ENCODE results near the gene TMEM106C. TPM values are rescaled to one million over a fixed set of nuclear protein-coding genes. Genes with fewer than 3 reads are reported as not detected.

Gene TMEM106C
- polyA plus RNA-seq, 1 donor from 2014 or later, result 290 TPM

DNA sequence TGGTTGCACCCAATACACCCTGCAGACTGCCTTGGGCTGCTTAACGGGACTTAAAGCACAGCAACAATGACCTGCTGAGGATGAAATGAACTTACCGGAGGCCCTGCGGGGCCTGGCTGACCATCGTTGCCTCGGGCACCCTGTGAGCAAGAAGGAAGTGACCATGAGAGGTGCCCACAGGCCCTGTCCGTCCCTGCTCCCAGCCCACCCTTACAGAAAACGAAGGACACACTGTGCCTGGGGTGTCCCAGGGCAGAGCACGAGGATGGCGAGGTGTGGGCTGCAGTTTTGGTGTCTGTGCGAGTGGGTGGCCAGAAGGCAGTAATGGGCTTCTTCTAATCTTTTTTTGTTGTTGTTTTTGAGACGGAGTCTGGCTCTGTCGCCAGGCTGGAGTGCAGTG, 26.3 kb downstream of the TMEM106C start:
- no peaks in the 10 kb centered on the region for H3K9me3 ChIP-seq (ENCODE audit: low read length)
- H3K4me3 ChIP-seq (ENCODE audit: low read length), result no peak overlapping the region
- H3K9me2 ChIP-seq (ENCODE audit: insufficient read depth, low read length), result no peaks in the 10 kb centered on the region
- H3K79me2 ChIP-seq (replicated peaks; ENCODE audit: insufficient read depth, low read length), result no peaks in the 10 kb centered on the region
- H3F3A ChIP-seq (ENCODE audit: insufficient read depth, low read length, poor library complexity, severe bottlenecking), result no peaks in the 10 kb centered on the region
- no peak overlapping the region for H3K9ac ChIP-seq (ENCODE audit: low read length)
- H3K4me2 ChIP-seq (ENCODE audit: low read length), result no peak overlapping the region
- H4K20me1 ChIP-seq (ENCODE audit: insufficient read depth), result no peaks in the 10 kb centered on the region
- no peak for TF ChIP-seq POLR2AphosphoS5 (IDR thresholded peaks at IDR 0.05)
- no peak for TF ChIP-seq TAF1 (IDR thresholded peaks at IDR 0.05; ENCODE audit: low read depth)
- TF ChIP-seq EP300 (conservative IDR thresholded peaks at IDR 0.05; ENCODE audit: poor library complexity, severe bottlenecking), result no peak
- no peak for TF ChIP-seq MXI1 (conservative IDR thresholded peaks at IDR 0.05; ENCODE audit: poor library complexity, severe bottlenecking)
- TF ChIP-seq RAD21 (conservative IDR thresholded peaks at IDR 0.05), result no peak
- TF ChIP-seq SMC3 (conservative IDR thresholded peaks at IDR 0.05; ENCODE audit: poor library complexity), result no peak
- TF ChIP-seq, protein P1, sequence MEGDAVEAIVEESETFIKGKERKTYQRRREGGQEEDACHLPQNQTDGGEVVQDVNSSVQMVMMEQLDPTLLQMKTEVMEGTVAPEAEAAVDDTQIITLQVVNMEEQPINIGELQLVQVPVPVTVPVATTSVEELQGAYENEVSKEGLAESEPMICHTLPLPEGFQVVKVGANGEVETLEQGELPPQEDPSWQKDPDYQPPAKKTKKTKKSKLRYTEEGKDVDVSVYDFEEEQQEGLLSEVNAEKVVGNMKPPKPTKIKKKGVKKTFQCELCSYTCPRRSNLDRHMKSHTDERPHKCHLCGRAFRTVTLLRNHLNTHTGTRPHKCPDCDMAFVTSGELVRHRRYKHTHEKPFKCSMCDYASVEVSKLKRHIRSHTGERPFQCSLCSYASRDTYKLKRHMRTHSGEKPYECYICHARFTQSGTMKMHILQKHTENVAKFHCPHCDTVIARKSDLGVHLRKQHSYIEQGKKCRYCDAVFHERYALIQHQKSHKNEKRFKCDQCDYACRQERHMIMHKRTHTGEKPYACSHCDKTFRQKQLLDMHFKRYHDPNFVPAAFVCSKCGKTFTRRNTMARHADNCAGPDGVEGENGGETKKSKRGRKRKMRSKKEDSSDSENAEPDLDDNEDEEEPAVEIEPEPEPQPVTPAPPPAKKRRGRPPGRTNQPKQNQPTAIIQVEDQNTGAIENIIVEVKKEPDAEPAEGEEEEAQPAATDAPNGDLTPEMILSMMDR (IDR thresholded peaks at IDR 0.05; ENCODE audit: poor library complexity, severe bottlenecking), result no peak
- TF ChIP-seq, protein P2, sequence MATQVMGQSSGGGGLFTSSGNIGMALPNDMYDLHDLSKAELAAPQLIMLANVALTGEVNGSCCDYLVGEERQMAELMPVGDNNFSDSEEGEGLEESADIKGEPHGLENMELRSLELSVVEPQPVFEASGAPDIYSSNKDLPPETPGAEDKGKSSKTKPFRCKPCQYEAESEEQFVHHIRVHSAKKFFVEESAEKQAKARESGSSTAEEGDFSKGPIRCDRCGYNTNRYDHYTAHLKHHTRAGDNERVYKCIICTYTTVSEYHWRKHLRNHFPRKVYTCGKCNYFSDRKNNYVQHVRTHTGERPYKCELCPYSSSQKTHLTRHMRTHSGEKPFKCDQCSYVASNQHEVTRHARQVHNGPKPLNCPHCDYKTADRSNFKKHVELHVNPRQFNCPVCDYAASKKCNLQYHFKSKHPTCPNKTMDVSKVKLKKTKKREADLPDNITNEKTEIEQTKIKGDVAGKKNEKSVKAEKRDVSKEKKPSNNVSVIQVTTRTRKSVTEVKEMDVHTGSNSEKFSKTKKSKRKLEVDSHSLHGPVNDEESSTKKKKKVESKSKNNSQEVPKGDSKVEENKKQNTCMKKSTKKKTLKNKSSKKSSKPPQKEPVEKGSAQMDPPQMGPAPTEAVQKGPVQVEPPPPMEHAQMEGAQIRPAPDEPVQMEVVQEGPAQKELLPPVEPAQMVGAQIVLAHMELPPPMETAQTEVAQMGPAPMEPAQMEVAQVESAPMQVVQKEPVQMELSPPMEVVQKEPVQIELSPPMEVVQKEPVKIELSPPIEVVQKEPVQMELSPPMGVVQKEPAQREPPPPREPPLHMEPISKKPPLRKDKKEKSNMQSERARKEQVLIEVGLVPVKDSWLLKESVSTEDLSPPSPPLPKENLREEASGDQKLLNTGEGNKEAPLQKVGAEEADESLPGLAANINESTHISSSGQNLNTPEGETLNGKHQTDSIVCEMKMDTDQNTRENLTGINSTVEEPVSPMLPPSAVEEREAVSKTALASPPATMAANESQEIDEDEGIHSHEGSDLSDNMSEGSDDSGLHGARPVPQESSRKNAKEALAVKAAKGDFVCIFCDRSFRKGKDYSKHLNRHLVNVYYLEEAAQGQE (IDR thresholded peaks at IDR 0.05; ENCODE audit: borderline replicate concordance), result no peak
- no peak for TF ChIP-seq EZH2 (IDR thresholded peaks at IDR 0.05; ENCODE audit: borderline replicate concordance, insufficient read depth, low read length, poor library complexity, severe bottlenecking)
- no peaks in the 10 kb centered on the region for H3K36me3 ChIP-seq (ENCODE audit: insufficient read depth, low read length)
- no peak overlapping the region for H2AFZ ChIP-seq (ENCODE audit: low read depth, low read length)
- H3K27ac ChIP-seq (ENCODE audit: low read length), result no peak overlapping the region
- no peaks in the 10 kb centered on the region for H3K27me3 ChIP-seq (ENCODE audit: insufficient read depth, low read depth, low read length)

DNA sequence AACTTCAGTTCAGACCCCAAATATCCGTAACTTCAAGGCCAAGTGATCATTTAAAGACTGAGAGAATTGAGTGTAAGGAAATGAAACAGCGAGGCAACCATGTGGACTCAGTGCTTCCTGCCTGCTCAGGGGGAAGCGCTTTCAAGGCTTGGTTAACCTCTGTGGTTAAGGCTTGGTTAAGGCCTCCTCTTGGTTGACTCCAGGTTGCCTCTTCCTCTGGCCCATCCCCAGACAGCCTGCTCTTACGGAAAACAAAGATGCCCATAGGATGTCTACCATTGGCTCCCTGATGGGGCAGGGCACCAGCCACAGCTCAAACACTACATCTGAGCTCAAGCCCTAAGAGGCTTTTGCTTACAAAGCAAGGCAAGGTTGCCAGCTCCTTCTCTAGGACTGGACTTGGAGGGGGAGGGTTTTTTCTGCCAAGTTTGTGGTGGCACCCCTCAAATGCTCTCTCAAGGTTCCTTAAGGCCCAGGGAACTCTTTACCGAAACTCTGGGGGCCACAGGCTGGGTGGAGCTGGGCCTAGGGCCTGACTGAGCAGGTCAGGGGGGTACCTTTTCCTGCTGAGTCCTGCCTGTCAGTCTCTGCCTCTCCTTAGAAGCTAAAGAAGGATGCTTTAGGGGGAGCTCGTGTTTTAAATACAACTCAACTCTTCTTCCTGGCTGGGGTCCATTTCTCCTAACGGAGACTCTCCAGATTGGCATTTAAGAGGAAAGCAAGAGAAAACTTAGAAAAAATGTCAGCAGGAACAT, 27.1 kb downstream of the TMEM106C start:
- H3F3A ChIP-seq (ENCODE audit: insufficient read depth, low read length, poor library complexity, severe bottlenecking), result no peaks in the 10 kb centered on the region
- TF ChIP-seq EZH2 (IDR thresholded peaks at IDR 0.05; ENCODE audit: borderline replicate concordance, insufficient read depth, low read length, poor library complexity, severe bottlenecking) (no peak), EP300 (conservative IDR thresholded peaks at IDR 0.05; ENCODE audit: poor library complexity, severe bottlenecking) (no peak), MXI1 (conservative IDR thresholded peaks at IDR 0.05; ENCODE audit: poor library complexity, severe bottlenecking) (no peak), SMC3 (conservative IDR thresholded peaks at IDR 0.05; ENCODE audit: poor library complexity) (no peak), POLR2AphosphoS5 (IDR thresholded peaks at IDR 0.05) (no peak), TAF1 (IDR thresholded peaks at IDR 0.05; ENCODE audit: low read depth) (no peak), RAD21 (conservative IDR thresholded peaks at IDR 0.05) (no peak)
- TF ChIP-seq, protein P1 (IDR thresholded peaks at IDR 0.05; ENCODE audit: poor library complexity, severe bottlenecking), result no peak
- TF ChIP-seq, protein P2 (IDR thresholded peaks at IDR 0.05; ENCODE audit: borderline replicate concordance), result no peak
- no peaks in the 10 kb centered on the region for H3K9me3 ChIP-seq (ENCODE audit: low read length)
- H3K4me3 ChIP-seq (ENCODE audit: low read length), result no peak overlapping the region
- no peak overlapping the region for H2AFZ ChIP-seq (ENCODE audit: low read depth, low read length)
- no peak overlapping the region for H3K9ac ChIP-seq (ENCODE audit: low read length)
- H4K20me1 ChIP-seq (ENCODE audit: insufficient read depth), result no peaks in the 10 kb centered on the region
- no peaks in the 10 kb centered on the region for H3K9me2 ChIP-seq (ENCODE audit: insufficient read depth, low read length)
- no peak overlapping the region for H3K27ac ChIP-seq (ENCODE audit: low read length)
- no peaks in the 10 kb centered on the region for H3K36me3 ChIP-seq (ENCODE audit: insufficient read depth, low read length)
- no peaks in the 10 kb centered on the region for H3K27me3 ChIP-seq (ENCODE audit: insufficient read depth, low read depth, low read length)
- no peak overlapping the region for H3K4me2 ChIP-seq (ENCODE audit: low read length)
- H3K79me2 ChIP-seq (replicated peaks; ENCODE audit: insufficient read depth, low read length), result no peaks in the 10 kb centered on the region
